IMR-90 (cell line): ENCODE measurements around the gene GLCCI1. TPM values are rescaled to one million over a fixed set of nuclear protein-coding genes. Genes with fewer than 3 reads are reported as not detected.

Experiments used
- polyA plus RNA-seq, 3 experiments: library from polyadenylated mRNA; depleted of rRNA; stranded (reverse); fragments of >200 nt; gene quantifications; 2 replicates each; pipeline ENCODE4 v1.2.3, GENCODE V29; 2012; ENCODE audit warnings: low replicate concordance in 1 of 3
- total RNA-seq: library from RNA; depleted of rRNA; stranded (reverse); fragments of >200 nt; gene quantifications from 2 replicates; pipeline ENCODE4 v1.2.3, GENCODE V29; 2012
- TF ChIP-seq, protein P1 (sequence below): fragments of 150-350 bp; IDR thresholded peaks from 2 replicates; pipeline ENCODE4 v1.6.1; 2016; ENCODE audit warnings: low read depth, mild to moderate bottlenecking, low read length, moderate library complexity, borderline replicate concordance
- TF ChIP-seq, protein P2 (sequence below): conservative IDR thresholded peaks from 2 replicates; pipeline ENCODE4 v1.5.1; 2012; ENCODE audit warnings: mild to moderate bottlenecking, low read depth, low read length, improper control_type of control experiment

GLCCI1 gene
- total and polyA plus RNA-seq, 2 of the 4 experiments (the other 2 are of a cell fraction) = 4.1 to 6.2 TPM

DNA sequence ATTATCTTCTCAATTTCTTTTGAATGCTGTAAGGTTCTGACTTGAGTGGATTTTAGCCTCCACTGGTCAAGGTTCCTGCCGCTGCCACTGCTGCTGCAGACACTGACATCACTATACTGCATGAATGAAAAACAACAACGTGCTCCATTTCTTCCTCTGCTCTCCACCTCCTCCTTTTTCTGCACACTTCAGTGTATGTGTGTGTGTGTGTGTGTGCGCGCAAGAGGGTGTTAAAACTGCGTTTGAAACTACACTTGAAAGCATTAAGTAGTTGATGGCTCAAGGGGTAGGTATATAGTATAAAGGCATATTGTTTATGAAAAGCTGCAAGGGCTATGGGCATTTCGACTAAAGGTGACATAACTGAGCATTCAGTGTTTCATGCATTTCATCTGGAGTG is 3.5 kb downstream of the GLCCI1 start (continued):
- TF ChIP-seq, protein P1, sequence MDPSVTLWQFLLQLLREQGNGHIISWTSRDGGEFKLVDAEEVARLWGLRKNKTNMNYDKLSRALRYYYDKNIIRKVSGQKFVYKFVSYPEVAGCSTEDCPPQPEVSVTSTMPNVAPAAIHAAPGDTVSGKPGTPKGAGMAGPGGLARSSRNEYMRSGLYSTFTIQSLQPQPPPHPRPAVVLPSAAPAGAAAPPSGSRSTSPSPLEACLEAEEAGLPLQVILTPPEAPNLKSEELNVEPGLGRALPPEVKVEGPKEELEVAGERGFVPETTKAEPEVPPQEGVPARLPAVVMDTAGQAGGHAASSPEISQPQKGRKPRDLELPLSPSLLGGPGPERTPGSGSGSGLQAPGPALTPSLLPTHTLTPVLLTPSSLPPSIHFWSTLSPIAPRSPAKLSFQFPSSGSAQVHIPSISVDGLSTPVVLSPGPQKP = no peak
- TF ChIP-seq, protein P2, sequence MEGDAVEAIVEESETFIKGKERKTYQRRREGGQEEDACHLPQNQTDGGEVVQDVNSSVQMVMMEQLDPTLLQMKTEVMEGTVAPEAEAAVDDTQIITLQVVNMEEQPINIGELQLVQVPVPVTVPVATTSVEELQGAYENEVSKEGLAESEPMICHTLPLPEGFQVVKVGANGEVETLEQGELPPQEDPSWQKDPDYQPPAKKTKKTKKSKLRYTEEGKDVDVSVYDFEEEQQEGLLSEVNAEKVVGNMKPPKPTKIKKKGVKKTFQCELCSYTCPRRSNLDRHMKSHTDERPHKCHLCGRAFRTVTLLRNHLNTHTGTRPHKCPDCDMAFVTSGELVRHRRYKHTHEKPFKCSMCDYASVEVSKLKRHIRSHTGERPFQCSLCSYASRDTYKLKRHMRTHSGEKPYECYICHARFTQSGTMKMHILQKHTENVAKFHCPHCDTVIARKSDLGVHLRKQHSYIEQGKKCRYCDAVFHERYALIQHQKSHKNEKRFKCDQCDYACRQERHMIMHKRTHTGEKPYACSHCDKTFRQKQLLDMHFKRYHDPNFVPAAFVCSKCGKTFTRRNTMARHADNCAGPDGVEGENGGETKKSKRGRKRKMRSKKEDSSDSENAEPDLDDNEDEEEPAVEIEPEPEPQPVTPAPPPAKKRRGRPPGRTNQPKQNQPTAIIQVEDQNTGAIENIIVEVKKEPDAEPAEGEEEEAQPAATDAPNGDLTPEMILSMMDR = no peak
